Frontal cortex (tissue), 4 donors: Measurements from ENCODE around the gene KLK6. TPM values are rescaled to one million over a fixed set of nuclear protein-coding genes. Genes with fewer than 3 reads are reported as not detected.
A peak's percentile ranks its signal among the peaks of the same experiment; 100 is the strongest.

Experiments
- DNase-seq, 2 donors: peaks; one replicate each; pipeline ENCODE4 v3.0.0; 2012; ENCODE audit warnings: low spot score in 2 of 2
- FAIRE-seq: peaks from 2 replicates; lab custom pipeline; 2012; peaks lifted over from hg19 to GRCh38; lab: Jason Lieb, UNC
- total RNA-seq: library from RNA; depleted of rRNA; stranded (reverse); fragments of >200 nt; gene quantifications from one replicate; pipeline ENCODE4 v1.2.3, GENCODE V29; 2014
- donor health status: control.
- donor health status: control.
- donor health status: control.

KLK6 gene
- total RNA-seq, 1 donor from 2014 or later, result not detected

DNA sequence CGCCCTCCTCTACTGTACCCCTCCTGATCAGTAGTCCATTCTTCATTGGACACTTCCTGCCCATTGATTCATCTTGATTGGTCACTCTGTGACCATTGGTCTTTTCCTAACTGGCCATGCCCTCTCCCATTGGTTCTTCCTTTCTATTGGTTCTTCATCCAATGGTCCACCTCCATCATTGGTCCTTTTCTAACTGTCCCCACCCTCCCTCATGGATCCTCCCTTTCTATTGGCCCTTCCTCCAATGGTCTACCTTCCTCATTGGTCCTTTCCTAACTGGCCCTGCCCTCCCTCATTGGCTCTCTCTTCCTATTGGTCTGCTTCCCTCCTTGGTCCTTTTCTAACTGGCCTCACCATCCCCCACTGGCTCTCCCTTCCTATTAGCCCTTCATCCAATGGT lies 7.1 kb downstream of the KLK6 start:
- FAIRE-seq (no peak), DNase-seq (no peak)

DNA sequence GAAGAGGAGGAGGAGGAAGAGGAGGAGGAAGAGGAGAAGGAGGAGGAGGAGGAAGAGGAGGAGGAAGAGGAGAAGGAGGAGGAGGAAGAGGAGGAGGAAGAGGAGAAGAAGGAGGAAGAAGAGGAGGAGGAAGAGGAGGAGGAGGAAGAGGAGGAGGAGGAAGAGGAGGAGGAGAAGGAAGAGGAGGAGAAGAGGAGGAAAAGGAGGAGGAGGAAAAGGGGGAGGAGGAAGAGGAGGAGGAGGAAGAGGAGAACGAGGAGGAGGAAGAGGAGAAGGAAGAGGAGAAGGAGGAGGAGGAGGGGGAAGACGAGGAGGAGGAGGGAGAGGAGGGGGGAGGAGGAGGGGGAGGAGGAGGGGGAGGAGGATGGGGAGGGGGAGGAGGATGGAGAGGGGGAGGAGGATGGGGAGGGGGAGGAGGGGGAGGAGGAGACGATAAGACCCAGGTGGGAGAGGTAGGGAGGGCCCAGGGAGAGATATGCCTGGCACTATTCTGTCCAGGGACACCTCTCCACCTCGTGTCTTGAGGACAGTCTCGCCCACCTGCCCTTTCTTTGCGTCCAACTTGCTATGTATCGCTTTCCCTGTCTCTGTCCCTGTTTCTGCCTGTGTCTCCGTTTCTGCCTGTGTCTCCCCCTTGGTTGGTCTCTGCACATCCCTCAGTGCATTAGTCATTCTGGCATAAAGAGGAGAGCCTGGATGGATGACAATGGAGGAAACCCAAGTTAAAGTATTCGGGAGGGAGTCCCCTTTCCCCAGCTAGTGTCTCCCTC lies 9.5 kb downstream of the KLK6 start:
- DNase-seq, result no peak
- no peak for FAIRE-seq

DNA sequence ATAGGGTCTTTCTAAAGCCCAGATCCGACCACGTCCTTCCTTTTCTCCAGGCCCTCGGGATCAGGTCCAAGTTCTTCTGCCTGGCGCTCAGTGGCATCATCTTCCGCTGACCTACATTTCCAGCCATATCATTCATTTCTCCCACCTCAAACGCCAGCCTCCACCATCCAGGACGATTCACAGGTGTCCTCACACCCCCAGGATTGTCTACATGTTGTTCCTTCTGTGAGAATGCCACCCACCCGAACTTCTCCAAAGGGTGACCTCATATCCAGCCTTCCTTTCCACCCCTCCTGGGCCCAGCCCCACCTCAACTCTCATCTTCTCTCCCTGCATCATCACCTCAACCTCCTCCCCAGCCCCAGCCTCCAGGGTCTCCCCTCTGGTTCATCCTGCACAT lies 11.8 kb downstream of the KLK6 start:
- no peak for DNase-seq
- FAIRE-seq, result no peak

DNA sequence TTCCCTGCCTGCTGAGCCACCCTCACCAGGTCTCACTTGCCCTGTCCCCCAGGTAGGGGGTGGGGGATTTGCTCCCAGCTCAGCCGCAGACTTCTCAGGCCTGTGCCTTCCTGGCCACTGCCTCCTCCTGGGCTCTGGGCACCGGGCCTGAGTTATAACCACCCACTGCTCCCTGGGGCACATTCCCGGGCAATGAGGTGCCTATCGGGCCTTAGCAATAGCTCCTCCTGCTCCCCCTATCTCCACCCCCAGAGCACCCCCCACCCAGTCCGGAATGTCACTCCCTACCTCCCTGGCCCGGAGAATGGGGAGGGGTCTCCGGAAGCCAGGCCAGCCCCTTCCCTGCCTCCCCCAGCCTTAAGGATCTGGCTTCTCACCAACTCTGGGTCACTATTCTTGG lies 16.5 kb downstream of the KLK6 start, which contains the start of gene KLK5:
Gene KLK5, minus strand, starts transcription at position 129 of the 400 bp plus-strand sequence. CDS start 381 bp downstream, outside the sequence.
- FAIRE-seq, result no peak
- no peak for DNase-seq

DNA sequence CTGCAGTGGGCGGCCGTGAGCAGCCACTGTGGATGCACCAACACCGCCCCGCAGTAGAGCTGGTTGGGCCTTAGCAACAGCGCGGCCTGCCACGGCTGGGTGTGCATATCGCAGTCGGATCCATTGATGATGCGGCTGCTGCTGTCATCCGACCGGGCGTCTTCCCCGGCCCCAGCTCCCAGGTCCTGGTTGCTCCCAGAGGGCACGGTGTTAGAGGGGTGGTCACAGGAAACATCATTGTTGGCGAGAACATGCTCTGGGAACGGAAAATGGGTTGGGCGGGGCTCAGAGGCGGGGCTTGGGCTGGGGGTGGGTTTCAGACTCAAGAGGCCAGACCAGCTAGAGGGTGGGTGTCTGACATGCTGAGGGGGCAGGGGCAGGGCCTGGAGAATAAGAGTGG lies 19.5 kb downstream of the KLK6 start:
- DNase-seq (no peak), FAIRE-seq (no peak)

DNA sequence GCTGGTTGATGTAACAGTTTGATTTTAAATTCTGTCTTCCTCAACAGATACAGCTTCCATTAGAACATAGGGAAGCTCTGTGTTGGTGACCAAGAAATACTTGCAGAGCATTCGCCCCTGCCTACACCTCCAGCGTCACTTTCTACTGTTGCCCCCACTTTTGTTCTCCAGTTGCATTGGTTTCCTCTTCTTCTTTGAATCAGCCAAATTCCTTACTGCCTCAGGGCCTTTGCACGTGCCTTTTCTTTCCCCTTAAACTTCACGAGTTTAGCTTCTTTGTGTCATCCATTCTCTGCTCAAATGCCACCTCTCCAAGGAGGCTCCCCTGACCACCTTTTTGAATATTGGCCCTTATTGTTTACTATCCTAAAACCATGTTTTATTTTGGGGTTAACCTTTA lies 22.3 kb downstream of the KLK6 start:
- DNase-seq (no peak), FAIRE-seq (no peak)

DNA sequence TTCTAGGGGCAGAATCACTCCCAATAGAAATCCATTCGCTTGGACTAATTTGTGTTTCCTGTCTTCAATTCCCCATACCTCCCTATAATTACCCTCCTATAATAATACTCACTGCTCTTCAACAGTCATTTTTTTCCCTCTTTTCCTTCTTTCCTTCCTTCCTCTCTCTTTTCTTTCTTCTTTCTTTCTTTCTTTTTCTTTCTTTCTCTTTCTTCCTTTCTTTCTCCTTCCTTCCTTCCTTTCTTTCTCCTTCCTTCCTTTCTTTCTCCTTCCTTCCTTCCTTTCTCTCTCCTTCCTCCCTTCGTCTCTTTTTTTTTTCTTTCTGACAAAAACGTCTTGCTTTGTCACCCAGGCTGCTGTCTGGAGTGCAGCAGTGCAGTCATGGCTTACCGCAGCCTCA lies 24.6 kb downstream of the KLK6 start:
- DNase-seq (no peak), FAIRE-seq (no peak)

DNA sequence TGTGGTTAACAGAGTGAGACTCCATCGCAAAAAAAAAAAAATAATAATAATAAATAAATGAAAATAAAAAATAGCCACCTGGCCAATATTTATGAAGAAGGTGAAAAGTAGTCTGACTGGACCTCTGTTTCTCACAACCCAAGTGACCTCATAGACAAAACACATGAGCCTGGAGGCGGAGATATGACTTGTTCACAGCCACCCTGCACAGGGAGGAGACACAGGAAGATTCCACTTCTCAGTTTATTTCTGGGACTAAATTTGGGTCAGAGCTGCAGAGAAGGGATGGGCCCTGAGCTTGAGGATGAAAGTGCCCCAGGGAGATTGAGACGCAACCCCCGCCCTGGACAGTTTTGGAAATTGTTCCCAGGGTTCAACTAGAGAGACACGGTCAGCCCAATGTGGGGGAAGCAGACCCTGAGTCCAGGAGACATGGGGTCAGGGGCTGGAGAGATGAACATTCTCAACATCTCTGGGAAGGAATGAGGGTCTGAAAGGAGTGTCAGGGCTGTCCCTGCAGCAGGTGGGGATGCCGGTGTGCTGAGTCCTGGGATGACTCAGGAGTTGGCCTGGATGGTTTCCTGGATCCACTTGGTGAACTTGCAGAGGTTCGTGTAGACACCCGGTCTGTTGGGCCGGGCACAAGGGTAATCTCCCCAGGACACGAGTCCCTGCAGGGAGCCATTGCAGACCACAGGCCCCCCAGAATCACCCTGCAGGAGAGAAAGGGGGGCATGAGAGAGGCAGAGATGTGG lies 26.1 kb downstream of the KLK6 start:
- DNase-seq (no peak), FAIRE-seq (no peak)

DNA sequence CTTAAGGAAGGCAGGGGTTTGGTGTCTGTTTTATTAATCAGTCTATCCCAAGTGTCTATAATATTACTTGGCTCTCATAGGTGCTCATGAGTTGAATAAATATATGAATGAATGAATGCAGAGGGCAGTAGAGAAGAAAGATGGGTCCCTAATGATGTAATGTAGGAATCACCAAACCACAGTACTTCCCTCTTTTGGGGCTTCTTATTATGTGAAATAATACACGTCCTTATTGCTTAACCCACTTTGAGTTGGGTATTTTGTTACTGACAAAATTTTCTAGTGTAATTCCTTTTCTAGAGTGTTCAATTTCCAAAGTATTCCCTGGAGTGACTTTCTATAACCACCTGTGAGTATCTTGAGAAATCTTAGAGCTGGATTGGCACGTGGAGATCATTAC lies 29.8 kb downstream of the KLK6 start:
- DNase-seq (no peak), FAIRE-seq (no peak)

DNA sequence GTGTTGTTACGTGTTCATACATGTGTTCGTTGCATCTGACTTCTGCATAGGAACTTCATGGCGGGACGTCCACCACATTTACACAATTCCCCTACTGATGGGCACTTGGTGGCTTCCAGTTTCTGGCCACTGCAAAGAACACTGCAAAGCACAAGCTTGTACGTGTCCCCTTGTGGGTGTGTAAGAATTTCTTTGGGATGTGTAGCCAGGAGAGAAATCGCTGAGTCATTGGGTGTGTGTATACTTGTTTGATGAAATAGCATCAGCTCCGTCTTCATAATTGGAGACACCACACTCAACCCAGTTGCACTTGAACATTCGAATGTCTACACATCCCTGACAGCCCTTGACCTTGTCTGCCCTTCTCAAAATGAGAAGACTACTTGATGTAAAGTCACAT lies 35.8 kb downstream of the KLK6 start:
- no peak for FAIRE-seq
- no peak for DNase-seq

DNA sequence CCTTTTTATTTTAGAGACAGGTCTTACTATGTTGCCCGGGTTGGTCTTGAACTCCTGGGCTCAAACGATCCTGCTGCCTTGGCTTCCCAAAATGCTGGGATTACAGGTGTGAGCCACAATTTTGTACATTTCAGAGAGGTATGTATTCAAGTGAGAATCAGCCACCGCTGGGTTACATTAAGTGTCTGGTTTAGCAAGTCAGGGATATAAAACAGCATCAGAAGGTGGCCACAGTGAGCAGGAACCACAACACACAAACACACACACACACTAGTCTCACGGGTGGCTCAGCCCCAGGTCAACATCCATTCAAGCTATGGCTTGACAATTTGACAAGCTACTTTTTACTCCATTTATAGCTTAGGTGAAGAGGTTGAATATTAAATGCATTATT lies 36.7 kb downstream of the KLK6 start:
- DNase-seq (no peak), FAIRE-seq (no peak)

DNA sequence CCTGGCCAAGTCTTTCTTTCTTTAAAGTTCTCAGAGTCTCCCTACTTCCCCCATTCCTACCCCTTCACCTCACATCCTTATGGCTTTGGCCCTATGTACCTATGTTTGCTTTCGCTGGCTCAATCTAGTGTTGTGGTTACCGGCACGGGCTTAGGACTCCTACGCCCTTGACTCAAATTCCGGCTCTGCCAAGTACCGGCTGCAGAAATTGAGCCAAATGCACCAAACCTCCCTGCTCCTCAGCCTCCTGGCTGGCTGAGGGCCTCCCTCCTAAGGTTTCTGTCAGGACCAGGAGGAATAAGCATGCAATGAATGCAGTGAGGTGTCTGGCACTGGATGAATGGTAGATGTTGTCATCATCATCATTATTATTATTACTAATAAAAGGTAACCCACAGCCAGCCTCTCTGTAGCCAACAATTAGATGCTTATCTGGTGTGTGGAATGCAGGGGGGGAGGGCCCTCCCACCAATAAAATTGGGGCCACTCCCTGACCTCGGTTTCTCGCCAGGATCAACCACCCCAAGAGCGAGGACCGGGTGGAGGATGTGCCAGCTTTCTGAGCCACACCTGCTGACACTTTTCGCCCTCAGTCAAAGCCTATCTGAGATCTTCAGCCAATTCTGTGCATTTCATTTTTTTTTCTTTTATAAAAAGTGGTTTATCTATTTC lies 37.2 kb downstream of the KLK6 start:
- DNase-seq (no peak), FAIRE-seq (no peak)

DNA sequence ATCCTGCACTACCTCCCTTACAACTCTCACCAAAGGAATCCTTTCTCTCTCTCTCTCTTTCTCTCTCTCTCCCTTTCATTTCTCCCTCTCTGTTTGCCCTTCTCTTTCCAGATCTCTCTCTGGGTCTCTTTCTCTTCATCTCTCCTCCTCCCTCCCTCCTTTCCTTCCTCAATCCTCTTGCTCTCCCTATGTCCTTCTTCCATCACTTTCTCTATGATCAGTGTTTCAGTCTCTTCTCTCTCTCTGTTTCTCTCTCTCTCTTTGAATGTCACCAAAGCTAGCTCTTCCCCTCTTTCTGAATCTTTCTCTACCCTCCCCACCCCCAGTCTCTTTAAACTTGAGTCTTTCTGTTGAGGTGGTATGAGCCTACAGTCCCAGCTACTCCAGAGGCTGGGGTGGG lies 38.4 kb downstream of the KLK6 start:
- no peak for DNase-seq
- no peak for FAIRE-seq

DNA sequence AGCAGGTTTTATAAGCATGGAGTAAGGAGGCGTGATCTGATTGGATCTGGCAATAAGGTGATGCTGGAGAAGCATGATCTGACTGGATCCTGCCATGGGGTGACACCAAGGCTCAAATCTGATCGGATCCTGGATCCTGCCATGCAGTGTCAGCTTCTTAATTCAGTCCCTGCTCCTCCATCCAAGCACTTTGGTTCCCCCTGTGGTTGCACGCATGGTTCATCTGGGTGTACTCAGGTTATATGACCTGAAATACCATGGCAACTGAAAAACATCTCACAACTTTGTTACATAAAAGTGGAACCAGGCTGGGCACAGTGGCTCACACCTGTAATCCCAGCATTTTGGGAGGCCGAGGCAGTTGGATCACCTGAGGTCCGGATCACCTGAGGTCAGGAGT lies 40.6 kb downstream of the KLK6 start:
- FAIRE-seq (no peak), DNase-seq (no peak)

DNA sequence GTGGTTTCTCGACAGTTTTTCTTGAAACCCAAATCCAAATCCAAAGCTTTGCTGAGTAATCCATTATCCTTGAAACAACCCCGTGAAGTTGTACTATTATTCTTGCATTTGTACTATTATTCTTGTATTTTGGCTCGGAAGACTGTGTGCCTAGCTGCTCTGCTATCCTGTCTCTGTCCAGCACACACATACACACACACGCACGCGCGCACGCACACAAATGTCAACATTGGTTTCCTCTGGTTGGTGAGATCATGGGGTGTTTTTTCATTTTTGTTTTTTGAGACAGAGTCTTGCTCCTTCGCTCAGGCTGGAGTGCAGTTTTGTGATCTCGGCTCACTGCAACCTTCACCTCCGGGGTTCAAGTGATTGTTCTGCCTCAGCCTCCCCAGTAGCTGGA lies 43.2 kb downstream of the KLK6 start:
- DNase-seq, result no peak
- FAIRE-seq, result no peak

DNA sequence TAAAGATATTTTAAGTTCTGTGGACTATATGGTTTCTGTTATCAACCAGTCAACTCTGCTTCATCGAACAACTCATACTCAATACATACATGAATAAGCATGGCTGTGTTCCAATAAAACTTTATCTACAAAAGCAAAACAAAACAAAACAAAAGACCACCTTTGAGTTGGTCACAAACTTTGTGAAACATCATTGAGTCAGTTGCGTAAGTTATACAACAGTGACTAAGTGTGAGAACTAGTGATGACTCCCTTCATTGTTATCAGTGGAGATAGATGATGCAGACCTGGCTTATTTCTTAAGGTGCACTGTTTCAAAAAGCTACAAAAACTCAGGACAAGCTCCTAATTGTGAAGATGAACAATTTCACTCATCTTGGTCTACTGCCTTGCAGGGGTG lies 43.7 kb downstream of the KLK6 start:
- no peak for DNase-seq
- no peak for FAIRE-seq

DNA sequence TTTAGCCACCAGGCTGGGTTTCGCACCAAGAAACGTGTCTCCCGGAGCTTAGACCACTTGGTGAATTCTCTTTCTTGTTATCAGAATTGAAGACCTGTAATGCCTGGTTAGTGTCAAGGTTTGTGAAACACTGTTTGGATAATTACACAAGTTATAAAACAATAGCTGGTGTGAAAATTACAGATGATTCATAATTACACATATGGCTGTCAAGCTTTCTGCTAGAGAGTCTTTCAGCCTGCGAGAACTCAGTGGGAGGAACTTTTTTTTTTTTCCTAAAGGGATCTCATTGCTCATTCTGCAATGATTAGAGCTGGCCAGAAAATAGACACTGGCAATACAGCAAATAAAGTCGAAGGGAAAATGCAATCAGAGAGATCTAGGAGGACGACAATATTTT lies 44.8 kb downstream of the KLK6 start:
- no peak for DNase-seq
- FAIRE-seq, result no peak

DNA sequence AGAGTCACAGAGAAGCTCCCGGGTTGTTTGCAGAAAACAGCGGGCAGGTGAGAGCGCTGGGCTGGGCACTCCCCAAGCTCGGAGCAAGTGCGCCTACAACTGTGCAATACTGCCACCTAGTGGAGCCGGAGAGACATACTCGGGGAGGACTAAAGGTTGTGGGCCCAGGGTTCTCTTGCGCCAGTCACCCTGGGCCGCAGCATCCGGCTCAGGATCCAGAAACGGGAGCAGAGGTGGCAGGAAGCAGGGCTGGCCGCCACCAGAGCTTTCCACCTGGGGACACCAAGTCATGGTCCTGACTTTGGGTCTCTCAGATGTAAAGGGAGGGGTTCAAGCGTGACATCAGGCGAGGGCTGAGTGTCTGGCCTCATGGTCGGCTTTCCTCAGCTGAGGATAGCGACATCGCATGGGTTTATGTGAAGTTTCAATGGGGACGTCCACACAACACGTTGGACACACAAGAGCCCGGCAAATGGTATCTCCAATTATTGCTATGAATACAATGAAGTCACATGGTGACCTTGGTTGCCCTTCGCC lies 47.0 kb downstream of the KLK6 start:
- DNase-seq (peak; percentile 36 to 72), FAIRE-seq (no peak)

DNA sequence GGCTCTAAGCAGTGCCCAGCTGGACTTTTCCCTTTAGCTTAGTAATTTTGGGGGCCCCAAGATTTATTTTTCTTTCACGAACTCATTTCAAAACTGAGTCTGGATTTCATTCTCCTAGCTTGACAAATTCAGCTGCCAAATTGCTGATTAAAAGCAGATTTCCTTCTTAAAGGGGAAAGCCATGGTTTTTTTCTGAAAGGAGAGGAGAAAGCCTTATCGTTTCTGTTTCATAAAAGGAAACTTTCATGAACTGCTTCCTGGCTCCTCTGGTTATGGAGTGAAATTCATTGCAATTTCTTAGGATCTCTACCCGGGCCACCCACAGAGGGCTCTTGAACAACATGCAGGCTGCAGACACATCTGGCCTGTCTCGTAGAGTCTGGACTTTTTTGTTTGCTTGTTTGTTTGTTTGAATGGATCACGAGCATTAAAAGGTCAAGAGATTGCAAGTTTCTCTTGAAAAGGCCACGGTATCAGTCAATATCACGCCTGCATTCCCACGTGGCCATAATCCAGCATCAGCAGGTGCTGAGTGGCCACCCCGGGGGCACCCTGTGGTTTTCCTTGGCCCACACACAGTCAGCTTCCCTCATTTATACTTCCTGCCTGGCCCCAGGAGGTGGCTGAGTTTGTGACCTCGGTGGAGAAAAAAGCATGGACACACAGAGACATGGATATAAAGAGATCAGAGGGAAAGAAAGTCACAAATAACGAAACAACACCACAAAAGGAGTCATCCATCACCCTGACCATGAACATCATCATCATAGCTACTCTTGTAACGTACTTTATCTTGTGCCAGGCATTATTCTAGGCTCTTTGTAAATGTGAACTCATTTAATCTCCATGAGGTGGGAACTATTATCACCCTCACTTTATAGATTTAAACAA lies 47.7 kb downstream of the KLK6 start:
- DNase-seq (no peak), FAIRE-seq (no peak)

DNA sequence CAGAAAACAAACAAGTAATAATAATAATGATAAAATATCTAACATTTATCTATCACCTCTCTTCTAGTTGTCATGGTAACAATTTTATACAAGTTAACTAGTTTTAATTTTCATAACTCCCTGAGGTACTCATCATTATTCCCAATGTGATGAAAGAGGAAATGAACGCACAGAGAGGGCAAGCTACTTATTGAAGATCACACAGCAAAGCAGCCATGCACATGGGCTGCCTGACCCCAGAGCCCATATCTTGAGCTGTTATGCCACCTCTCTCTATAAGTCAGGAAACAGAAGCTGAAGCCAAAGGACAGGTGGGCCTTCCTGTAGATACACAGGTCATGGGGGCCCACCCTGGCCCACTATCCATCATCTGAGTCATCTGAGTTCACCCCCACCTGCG lies 53.3 kb downstream of the KLK6 start:
- no peak for DNase-seq
- no peak for FAIRE-seq
